Ishikawa (cell line): ENCODE data around the gene IPO13.

Source experiments
- EGR1 ChIP-seq: IDR thresholded peaks from 2 replicates; pipeline ENCODE4 v1.6.1; 2012
- EP300 ChIP-seq: IDR thresholded peaks from 2 replicates; pipeline ENCODE4 v1.6.1; 2012; ENCODE audit warnings: borderline replicate concordance
- TCF12 ChIP-seq: IDR thresholded peaks from 2 replicates; pipeline ENCODE4 v1.6.1; 2012; ENCODE audit warnings: low read depth
- YY1 ChIP-seq: IDR thresholded peaks from 2 replicates; pipeline ENCODE4 v1.6.1; 2012; ENCODE audit warnings: low read depth
- TF ChIP-seq, protein P1 (sequence below): IDR thresholded peaks from 2 replicates; pipeline ENCODE4 v1.6.1; 2012

DNA sequence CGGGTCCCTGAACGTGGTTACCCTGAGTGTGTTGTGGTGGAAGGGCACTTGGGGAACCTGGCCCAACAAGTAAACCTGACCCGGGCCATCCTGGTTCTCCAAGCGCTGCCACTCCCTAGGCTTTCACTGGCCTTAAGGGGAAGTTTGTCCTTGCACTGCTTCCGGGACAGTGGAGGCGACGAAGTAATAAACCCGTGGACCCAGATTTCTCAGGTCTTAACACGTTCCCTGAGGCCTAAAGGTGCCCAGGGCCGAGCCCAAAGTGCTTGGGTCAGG, 44.4 kb downstream of the IPO13 start:
- TF ChIP-seq TCF12 (no peak), EP300 (no peak), EGR1 (no peak), YY1 (no peak)
- TF ChIP-seq, protein P1, sequence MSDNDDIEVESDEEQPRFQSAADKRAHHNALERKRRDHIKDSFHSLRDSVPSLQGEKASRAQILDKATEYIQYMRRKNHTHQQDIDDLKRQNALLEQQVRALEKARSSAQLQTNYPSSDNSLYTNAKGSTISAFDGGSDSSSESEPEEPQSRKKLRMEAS: no peak
